ENCODE data around the gene SLC16A7.

DNA sequence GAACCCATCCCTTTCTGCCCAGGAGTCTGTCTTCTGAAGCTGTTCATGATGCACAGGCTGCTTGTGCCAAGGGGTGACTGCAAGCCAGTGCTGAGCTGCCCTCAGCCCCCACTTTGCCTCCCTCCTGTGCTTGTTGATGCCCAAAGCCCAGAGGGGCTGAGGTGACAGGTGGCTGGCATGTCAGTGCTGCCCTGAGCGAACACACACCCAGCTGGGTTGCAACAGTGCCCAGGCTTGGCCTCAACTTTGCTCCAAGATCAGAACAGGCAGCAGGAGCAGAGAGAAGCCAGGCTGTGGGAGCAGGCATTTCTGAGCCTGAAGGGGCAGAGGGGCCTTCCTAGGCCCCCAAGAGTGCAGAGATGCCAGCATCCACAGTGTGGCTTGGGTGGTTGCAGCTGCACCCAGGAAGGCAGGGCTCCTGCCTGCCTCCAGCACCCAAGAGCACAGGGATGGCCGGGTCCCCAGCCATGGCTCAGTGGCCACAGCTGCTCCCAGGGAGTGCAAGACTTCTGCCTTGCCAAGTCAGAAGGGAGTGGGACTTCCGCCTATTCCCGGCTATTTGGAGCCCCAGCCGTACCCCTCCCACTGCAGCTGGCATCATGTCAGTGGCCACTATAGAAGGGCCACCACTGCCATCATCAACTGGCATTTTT is 83.1 kb downstream of the SLC16A7 start:
- TF ChIP-seq, protein P1, sequence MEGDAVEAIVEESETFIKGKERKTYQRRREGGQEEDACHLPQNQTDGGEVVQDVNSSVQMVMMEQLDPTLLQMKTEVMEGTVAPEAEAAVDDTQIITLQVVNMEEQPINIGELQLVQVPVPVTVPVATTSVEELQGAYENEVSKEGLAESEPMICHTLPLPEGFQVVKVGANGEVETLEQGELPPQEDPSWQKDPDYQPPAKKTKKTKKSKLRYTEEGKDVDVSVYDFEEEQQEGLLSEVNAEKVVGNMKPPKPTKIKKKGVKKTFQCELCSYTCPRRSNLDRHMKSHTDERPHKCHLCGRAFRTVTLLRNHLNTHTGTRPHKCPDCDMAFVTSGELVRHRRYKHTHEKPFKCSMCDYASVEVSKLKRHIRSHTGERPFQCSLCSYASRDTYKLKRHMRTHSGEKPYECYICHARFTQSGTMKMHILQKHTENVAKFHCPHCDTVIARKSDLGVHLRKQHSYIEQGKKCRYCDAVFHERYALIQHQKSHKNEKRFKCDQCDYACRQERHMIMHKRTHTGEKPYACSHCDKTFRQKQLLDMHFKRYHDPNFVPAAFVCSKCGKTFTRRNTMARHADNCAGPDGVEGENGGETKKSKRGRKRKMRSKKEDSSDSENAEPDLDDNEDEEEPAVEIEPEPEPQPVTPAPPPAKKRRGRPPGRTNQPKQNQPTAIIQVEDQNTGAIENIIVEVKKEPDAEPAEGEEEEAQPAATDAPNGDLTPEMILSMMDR (IDR thresholded peaks at IDR 0.05), result no peak
- no peak for TF ChIP-seq EZH2 (IDR thresholded peaks at IDR 0.05)
- TF ChIP-seq EZH2phosphoT487 (IDR thresholded peaks at IDR 0.05), result no peak
